ENCODE measurements around the gene ERLEC1.
"Not testable (repeated sequence)": the region's sequence is repeated elsewhere in the genome, so short reads cannot be mapped to it uniquely, and the experiment has no call there.

The ERLEC1 gene

DNA sequence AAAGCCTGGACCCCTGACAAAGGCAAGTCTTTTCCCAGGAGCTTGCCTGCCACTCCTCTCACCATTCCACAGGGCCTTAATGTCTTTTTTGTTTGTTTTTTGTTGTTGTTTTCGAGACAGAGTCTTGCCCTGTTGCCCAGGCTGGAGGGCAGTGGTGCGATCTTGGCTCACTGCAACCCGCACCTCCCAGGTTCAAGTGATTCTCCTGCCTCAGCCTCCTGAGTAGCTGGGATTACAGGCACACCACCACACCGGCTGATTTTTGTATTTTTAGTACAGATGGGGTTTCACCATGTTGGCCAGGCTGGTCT lies 43.1 kb downstream of the ERLEC1 start:
- not testable (repeated sequence) for DNase-seq (ENCODE audit: low read depth)

GRCh38 chr2:53840580-53840979 lies 53.7 kb downstream of the ERLEC1 start:
- DNase-seq (ENCODE audit: low read depth) = no peak

- not testable (repeated sequence) for DNase-seq (ENCODE audit: low read depth)
Measured at GRCh38 chr2:53841651-53842050, 54.8 kb downstream of the ERLEC1 start.

- no peak for DNase-seq (ENCODE audit: low read depth)
Measured at GRCh38 chr2:53842891-53843290, 56.0 kb downstream of the ERLEC1 start.

- no peak for DNase-seq (ENCODE audit: low read depth)
Measured at GRCh38 chr2:53843595-53843994, 56.8 kb downstream of the ERLEC1 start.

DNA sequence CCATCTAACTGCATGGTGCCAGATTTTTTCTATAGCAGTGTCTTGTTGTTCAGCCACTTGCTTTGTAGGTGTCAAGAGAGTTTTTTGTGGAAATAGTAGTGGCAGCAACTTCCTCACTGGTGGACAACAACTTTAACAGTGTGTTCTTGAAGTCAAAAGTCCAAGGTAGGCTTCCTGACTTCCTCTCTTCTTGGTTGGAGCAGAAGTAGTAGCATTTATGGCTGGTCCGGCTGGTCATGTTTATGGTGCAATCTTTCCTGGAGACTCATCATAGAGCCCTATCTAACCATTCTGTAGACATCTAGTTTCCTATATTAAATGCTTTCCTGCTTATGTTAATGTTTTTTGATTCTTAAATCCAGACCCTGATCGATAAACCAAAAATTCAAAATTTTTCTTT lies 61.2 kb downstream of the ERLEC1 start:
- DNase-seq (ENCODE audit: low read depth) = no peak

DNA sequence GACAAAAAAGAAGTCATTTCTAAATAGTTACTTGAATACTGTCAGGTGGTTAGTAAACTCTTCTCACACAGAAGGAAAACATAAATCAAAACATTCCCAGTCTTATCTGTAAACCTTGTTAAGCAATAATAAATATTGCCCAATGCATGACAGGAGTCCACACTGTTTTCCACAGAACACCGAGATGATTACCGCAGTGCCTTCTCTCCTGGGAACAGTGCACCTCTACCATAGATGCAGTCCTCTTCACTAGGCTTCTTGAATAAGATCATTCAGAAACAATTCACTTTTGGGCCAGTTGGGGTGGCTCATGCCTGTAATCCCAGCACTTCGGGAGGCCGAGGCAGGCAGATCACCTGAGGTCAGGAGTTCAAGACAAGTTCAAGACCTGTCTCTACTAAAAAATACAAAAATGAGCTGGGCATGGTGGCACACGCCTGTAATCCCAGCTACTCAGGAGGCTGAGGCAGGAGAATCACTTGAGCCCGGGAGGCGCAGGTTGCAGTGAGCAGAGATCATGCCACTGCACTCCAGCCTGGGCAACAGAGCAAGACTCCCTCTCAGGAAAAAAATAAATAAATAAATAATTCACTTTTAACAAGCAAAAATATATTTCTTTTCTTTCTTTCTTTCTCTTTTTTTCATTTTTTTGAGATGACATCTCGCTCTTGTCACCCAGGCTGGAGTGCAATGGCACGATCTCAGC lies 64.4 kb downstream of the ERLEC1 start:
- DNase-seq (ENCODE audit: low read depth) = not testable (repeated sequence)

GRCh38 chr2:53852532-53852931 lies 65.7 kb downstream of the ERLEC1 start:
- no peak for DNase-seq (ENCODE audit: low read depth)

DNA sequence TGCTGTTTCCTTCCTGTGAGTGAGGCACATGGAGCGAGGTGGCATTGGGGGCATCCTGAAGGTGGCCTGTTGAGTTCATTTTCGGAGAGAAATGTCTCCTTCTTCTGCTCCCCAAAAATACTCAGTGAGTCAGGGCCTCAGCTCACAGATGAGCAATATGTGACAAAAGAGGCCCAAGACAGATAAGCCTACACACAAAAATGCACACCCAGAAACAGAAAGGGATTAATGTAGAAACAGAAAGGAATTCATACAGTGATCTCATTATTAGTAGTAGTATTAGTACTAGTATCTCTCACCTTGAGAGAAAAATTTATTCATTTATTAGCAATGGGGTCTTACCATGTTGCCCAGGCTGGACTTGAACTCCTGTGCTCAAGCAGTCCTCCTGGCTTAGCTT lies 67.8 kb downstream of the ERLEC1 start:
- no peak for DNase-seq (ENCODE audit: low read depth)

GRCh38 chr2:53856272-53856671 lies 69.4 kb downstream of the ERLEC1 start:
- DNase-seq (ENCODE audit: low read depth) = no peak

GRCh38 chr2:53859206-53860181 lies 72.7 kb downstream of the ERLEC1 start, which contains the start of gene GPR75:
GPR75 (minus strand) TSS chr2:53859967; CDS start chr2:53854756, 5,211 bp downstream.
- no peak for DNase-seq (ENCODE audit: low read depth)

GRCh38 chr2:53861824-53862223 lies 75.0 kb downstream of the ERLEC1 start:
- no peak for DNase-seq (ENCODE audit: low read depth)

DNA sequence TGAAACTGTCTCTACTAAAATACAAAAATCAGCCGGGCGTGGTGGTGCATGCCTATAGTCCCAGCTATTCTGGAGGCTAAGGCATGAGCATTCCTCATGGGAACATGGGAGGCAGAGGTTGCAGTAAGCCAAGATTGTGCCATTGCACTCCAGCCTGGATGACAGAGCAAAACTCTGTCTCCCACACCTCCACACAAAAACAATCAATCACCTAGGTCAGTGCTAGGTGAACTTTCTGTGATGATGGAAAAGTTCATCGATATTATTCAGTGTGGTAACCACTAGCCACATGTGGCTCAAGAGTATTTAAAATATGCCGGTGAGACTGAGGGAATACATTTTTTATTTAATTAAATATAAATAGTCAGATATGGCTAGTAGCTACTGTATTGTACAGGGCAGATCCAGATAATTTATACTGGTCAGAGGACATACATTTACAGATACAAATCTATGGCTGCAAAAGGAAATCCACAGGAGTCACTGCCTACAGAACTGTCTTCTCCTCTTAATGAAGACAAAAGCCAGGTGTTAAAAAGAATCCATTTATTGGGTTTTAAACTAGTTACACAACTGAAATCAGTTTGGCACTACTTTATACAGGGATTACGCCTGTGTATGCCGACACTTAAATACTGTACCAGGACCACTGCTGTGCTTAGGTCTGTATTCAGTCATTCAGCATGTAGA lies 76.8 kb downstream of the ERLEC1 start:
- DNase-seq (ENCODE audit: low read depth) = no peak

- DNase-seq (ENCODE audit: low read depth) = no peak
Measured at GRCh38 chr2:53865264-53865663, 78.4 kb downstream of the ERLEC1 start.

DNA sequence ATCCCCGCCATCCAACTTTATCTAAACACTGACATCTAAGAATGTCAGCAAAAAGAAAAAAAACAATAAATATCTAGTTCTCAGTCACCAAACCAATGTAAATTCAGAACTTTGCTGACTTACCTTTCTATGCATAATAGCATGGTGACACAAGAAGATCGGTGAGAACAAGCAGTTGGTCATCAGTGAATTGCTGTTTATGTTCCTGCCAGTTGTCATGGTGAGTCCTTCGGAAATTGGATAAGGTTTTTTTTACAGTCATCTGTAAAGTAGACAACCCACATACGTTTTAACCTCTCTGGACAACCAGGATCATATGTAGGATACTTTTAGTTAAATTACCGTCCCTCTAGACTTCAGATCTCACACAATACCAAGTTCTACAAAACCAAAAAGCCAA lies 79.1 kb downstream of the ERLEC1 start:
- no peak for DNase-seq (ENCODE audit: low read depth)

DNA sequence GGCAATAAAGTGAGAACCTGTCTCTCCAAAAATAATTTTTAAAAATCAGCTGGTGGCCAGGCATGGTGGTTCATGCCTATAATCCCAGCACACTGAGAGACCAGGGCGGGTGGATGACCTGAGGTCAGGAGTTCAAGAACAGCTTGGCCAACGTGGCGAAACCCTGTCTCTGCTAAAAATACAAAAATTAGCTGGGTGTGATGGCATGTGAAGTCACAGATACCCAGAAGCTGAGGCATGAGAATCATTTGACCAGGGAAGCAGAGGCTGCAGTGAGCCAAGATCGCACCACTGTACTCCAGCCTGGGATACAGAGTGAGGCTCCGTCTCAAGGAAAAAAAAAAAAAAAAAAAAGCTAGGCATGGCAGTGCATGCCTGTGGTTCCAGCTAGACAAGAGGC lies 80.3 kb downstream of the ERLEC1 start:
- no peak for DNase-seq (ENCODE audit: low read depth)

DNA sequence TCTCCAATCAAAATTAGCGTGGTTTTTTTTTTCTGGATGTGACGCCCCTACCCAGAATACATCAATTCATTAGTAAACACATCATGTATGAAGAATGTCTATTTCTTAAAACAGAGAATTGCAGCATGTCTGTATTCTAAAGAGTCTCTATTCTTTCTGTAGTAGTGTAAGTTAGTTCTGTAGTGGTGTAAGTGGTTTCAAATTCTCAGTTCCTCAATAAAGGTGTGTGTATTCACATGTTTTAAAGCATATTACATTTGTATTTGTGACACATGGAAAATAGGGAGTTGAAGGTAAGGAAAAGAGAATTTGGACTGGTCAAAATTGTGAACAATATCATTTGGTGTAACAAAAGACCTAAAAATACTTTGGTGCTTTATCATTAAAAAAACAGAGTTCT lies 80.9 kb downstream of the ERLEC1 start:
- no peak for DNase-seq (ENCODE audit: low read depth)

All from activated T-cell treated with anti-CD3 and anti-CD28 coated beads for 24 hours (primary cell).